Liver (tissue), 9 donors: ENCODE data around the gene ETS1. TPM values are rescaled to one million over a fixed set of nuclear protein-coding genes. Genes with fewer than 3 reads are reported as not detected.

Experiments used
- DNase-seq: peaks from one replicate; pipeline ENCODE4 v3.0.0-alpha.2; 2017; ENCODE audit warnings: low spot score
- H3K27ac ChIP-seq, 2 donors: one replicate each; pipeline ENCODE4 v1.7.0; 2013; ENCODE audit warnings: inconsistent platforms in 2 of 2, low read length in 2 of 2, control low read depth in 1 of 2, low read depth in 1 of 2, mild to moderate bottlenecking in 1 of 2
- H3K27me3 ChIP-seq, 4 donors: one replicate each; pipeline versions ENCODE4 v1.6.1 to v1.7.0; 2013; ENCODE audit warnings: low read length in 3 of 4, inconsistent platforms in 1 of 4, mild to moderate bottlenecking in 1 of 4, moderate library complexity in 1 of 4; ENCODE audit not compliant: control insufficient read depth in 4 of 4, insufficient read depth in 4 of 4
- H3K36me3 ChIP-seq, 4 donors: one replicate each; pipeline versions ENCODE4 v1.6.1 to v1.7.0; 2013; ENCODE audit warnings: low read length in 3 of 4, mild to moderate bottlenecking in 3 of 4, low read depth in 1 of 4, moderate library complexity in 1 of 4; ENCODE audit not compliant: control insufficient read depth in 4 of 4, insufficient read depth in 3 of 4
- H3K4me1 ChIP-seq, 4 donors: one replicate each; pipeline versions ENCODE4 v1.6.1 to v1.7.0; 2013; ENCODE audit warnings: low read length in 3 of 4, mild to moderate bottlenecking in 3 of 4, moderate library complexity in 1 of 4; ENCODE audit not compliant: control insufficient read depth in 4 of 4, insufficient read depth in 4 of 4
- H3K4me3 ChIP-seq, 3 donors: one replicate each; pipeline versions ENCODE4 v1.6.1 to v1.7.0; 2013; ENCODE audit warnings: low read length in 3 of 3, control low read depth in 1 of 3, low read depth in 1 of 3, mild to moderate bottlenecking in 1 of 3
- H3K9ac ChIP-seq, 2 donors: one replicate each; pipeline ENCODE4 v1.7.0; 2013; ENCODE audit warnings: low read length in 2 of 2, mild to moderate bottlenecking in 2 of 2, moderate library complexity in 2 of 2, control low read depth in 1 of 2, low read depth in 1 of 2
- H3K9me3 ChIP-seq, 4 donors: one replicate each; pipeline versions ENCODE4 v1.6.1 to v1.7.0; 2013; ENCODE audit warnings: low read length in 3 of 4; ENCODE audit not compliant: control insufficient read depth in 4 of 4
- ATF3 ChIP-seq: IDR thresholded peaks from 2 replicates; pipeline ENCODE4 v1.6.1; 2016; ENCODE audit warnings: antibody characterized with exemption
- CTCF ChIP-seq: fragments of 150-350 bp; IDR thresholded peaks from 2 replicates; pipeline ENCODE4 v1.5.1; 2017; ENCODE audit warnings: improper control_type of control experiment, low read depth, low read length; ENCODE audit not compliant: missing input control
- EGR1 ChIP-seq, 2 donors: IDR thresholded peaks; 2 replicates each; pipeline ENCODE4 v1.6.1; 2016 to 2018; ENCODE audit warnings: antibody characterized with exemption in 2 of 2, low read depth in 2 of 2
- FOXA1 ChIP-seq: IDR thresholded peaks from 2 replicates; pipeline ENCODE4 v1.6.1; 2016; ENCODE audit warnings: antibody characterized with exemption
- FOXA2 ChIP-seq: IDR thresholded peaks from 2 replicates; pipeline ENCODE4 v1.6.1; 2016; ENCODE audit warnings: antibody characterized with exemption
- GABPA ChIP-seq, 2 donors: IDR thresholded peaks in 1 of 2; conservative IDR thresholded peaks in 1 of 2; 2 replicates each; pipeline ENCODE4 v1.6.1; 2016; ENCODE audit warnings: antibody characterized with exemption in 2 of 2, mild to moderate bottlenecking in 1 of 2, moderate library complexity in 1 of 2
- HNF4G ChIP-seq: IDR thresholded peaks from 2 replicates; pipeline ENCODE4 v1.6.1; 2016; ENCODE audit warnings: antibody characterized with exemption
- NR2F2 ChIP-seq: IDR thresholded peaks from 2 replicates; pipeline ENCODE4 v1.6.1; 2016; ENCODE audit warnings: antibody characterized with exemption
- RAD21 ChIP-seq, 2 donors: IDR thresholded peaks; 2 replicates each; pipeline ENCODE4 v1.6.1; 2016; ENCODE audit warnings: antibody characterized with exemption in 2 of 2, mild to moderate bottlenecking in 2 of 2
- RXRA ChIP-seq, 2 donors: IDR thresholded peaks; 2 replicates each; pipeline ENCODE4 v1.6.1; 2017 to 2018; ENCODE audit warnings: antibody characterized with exemption in 2 of 2, mild to moderate bottlenecking in 1 of 2
- SP1 ChIP-seq: IDR thresholded peaks from 2 replicates; pipeline ENCODE4 v1.6.1; 2018; ENCODE audit warnings: antibody characterized with exemption, mild to moderate bottlenecking
- YY1 ChIP-seq: IDR thresholded peaks from 2 replicates; pipeline ENCODE4 v1.6.1; 2016; ENCODE audit warnings: antibody characterized with exemption, mild to moderate bottlenecking
- WGBS: extraction: QIAGEN DNeasy Blood & Tissue Kit; methylation state at CpG from one replicate; pipeline ENCODE4 v1.1.7; 2013; 5-methylcytosine and 5-hydroxymethylcytosine counted together
- polyA plus RNA-seq, 2 donors: library from polyadenylated mRNA; stranded (reverse) in 1 of 2; unstranded in 1 of 2; fragments of 200-250 nt in 1 of 2; fragments of >200 nt in 1 of 2; fragmentation: Nextera tagmentation in 1 of 2; extraction: Ambion mirVana in 1 of 2; gene quantifications; one replicate each; pipeline versions ENCODE4 v1.2.1 to v1.2.3, GENCODE V29; 2013 to 2015
- total RNA-seq, 2 donors: library from RNA; depleted of rRNA; stranded (reverse); fragments of >200 nt; gene quantifications; one replicate each; pipeline ENCODE4 v1.2.3, GENCODE V29; 2014
- TF ChIP-seq, protein P1 (sequence below): IDR thresholded peaks from 2 replicates; pipeline ENCODE4 v1.6.1; 2016; ENCODE audit warnings: antibody characterized with exemption
- TF ChIP-seq, protein P2 (sequence below): IDR thresholded peaks from 2 replicates; pipeline ENCODE4 v1.6.1; 2016; ENCODE audit warnings: antibody characterized with exemption, mild to moderate bottlenecking
- donor health status: healthy.
- donor health status: healthy.
- donor health status: healthy.
- donor health status: healthy.
- donor health status: healthy.

The ETS1 gene
- total and polyA plus RNA-seq, 4 donors, result 4.8 to 30.0 (median 20.3) TPM

GRCh38 chr11:128515826-128516778, 71.3 kb downstream of the ETS1 start:
- peak overlapping the region; percentile 6 to 58 for H3K9ac ChIP-seq
- peak overlapping the region; percentile 4 to 64 for H3K27ac ChIP-seq
- 62% methylated on average over 10 of the region's 10 CpGs for WGBS
- DNase-seq, result no peak
- no peaks in the 10 kb centered on the region for H3K36me3 ChIP-seq
- no peak for TF ChIP-seq FOXA2
- TF ChIP-seq YY1, result no peak
- TF ChIP-seq EGR1 (IDR thresholded peaks at IDR 0.05; ENCODE audit: low read depth in 2 of 2), result no peak
- peak; percentile 39 for TF ChIP-seq NR2F2
- TF ChIP-seq RXRA (IDR thresholded peaks at IDR 0.05), result no peak
- TF ChIP-seq, protein P1, sequence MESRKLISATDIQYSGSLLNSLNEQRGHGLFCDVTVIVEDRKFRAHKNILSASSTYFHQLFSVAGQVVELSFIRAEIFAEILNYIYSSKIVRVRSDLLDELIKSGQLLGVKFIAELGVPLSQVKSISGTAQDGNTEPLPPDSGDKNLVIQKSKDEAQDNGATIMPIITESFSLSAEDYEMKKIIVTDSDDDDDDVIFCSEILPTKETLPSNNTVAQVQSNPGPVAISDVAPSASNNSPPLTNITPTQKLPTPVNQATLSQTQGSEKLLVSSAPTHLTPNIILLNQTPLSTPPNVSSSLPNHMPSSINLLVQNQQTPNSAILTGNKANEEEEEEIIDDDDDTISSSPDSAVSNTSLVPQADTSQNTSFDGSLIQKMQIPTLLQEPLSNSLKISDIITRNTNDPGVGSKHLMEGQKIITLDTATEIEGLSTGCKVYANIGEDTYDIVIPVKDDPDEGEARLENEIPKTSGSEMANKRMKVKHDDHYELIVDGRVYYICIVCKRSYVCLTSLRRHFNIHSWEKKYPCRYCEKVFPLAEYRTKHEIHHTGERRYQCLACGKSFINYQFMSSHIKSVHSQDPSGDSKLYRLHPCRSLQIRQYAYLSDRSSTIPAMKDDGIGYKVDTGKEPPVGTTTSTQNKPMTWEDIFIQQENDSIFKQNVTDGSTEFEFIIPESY, result no peak
- H3K27me3 ChIP-seq, result no peaks in the 10 kb centered on the region
- no peaks in the 10 kb centered on the region for H3K9me3 ChIP-seq
- peak overlapping the region in 1 of 3 donors; percentile 9 for H3K4me3 ChIP-seq
- H3K4me1 ChIP-seq, result no peaks in the 10 kb centered on the region

DNA sequence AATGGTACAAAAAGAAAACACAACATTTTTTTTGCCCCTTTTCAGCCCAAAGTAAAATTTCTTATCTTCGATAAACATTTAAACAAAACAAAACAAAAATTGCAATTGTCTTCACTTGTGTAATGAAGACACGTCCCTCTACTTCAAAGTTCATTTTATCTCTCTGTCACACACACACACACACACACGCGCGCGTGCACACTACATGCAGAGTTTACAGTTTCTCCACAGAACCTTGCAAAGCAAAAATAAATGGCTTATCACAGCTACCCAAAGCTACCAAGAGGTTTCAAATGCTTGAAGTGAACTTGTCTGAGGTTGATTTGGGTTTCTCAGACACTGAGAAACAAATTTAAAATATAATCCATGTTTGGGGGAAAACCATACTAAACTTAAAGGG, 72.3 kb downstream of the ETS1 start:
- H3K27ac ChIP-seq, result peak overlapping the region; percentile 19 to 21
- no peaks in the 10 kb centered on the region for H3K27me3 ChIP-seq
- H3K9ac ChIP-seq, result no peak overlapping the region
- no peaks in the 10 kb centered on the region for H3K36me3 ChIP-seq
- H3K9me3 ChIP-seq, result no peaks in the 10 kb centered on the region
- DNase-seq, result no peak
- H3K4me3 ChIP-seq, result no peak overlapping the region
- 60% methylated on average over 6 of the region's 6 CpGs for WGBS
- H3K4me1 ChIP-seq, result no peaks in the 10 kb centered on the region
- TF ChIP-seq, protein P1, result no peak
- TF ChIP-seq EGR1 (IDR thresholded peaks at IDR 0.05; ENCODE audit: low read depth in 2 of 2) (no peak), GABPA (IDR thresholded peaks at IDR 0.05 in 1 of 2, conservative IDR thresholded peaks at IDR 0.05 in 1 of 2) (no peak), RXRA (IDR thresholded peaks at IDR 0.05) (no peak), FOXA1 (no peak)

DNA sequence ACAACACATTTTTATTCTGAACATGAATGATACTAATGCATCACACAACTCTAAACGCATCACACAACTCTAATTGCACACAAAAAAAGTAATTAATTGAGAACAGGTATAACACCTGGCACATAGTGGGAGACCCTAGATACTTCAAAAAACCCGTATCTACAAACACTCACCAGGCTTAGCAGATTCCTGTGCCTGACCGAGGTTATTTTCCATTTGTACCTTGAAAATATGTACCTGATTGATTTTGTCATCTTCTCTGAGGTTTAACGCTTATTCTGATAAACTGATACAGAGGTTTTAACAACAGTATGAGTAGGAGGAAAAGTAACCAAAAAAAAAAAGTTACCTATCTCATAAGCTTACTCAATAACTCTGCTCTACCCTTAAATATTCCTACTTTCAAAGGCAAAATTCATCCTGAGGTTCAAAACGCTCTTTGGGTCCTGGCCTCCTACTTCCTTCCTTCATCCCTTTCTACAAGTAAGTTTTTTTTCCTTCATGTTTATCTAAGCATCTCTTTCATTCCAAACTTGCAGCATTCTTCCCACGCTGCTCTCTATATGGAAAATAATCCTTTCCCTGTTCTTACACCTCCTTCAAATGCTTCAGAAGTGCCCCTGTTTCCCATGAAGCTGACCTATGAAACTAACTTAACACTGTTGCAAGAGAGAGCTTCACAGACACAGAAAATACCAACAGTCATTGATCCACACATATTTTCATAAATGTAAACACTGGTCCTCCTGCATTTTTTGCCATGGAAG, 73.3 kb downstream of the ETS1 start:
- no peak overlapping the region for H3K4me3 ChIP-seq
- TF ChIP-seq, protein P2, sequence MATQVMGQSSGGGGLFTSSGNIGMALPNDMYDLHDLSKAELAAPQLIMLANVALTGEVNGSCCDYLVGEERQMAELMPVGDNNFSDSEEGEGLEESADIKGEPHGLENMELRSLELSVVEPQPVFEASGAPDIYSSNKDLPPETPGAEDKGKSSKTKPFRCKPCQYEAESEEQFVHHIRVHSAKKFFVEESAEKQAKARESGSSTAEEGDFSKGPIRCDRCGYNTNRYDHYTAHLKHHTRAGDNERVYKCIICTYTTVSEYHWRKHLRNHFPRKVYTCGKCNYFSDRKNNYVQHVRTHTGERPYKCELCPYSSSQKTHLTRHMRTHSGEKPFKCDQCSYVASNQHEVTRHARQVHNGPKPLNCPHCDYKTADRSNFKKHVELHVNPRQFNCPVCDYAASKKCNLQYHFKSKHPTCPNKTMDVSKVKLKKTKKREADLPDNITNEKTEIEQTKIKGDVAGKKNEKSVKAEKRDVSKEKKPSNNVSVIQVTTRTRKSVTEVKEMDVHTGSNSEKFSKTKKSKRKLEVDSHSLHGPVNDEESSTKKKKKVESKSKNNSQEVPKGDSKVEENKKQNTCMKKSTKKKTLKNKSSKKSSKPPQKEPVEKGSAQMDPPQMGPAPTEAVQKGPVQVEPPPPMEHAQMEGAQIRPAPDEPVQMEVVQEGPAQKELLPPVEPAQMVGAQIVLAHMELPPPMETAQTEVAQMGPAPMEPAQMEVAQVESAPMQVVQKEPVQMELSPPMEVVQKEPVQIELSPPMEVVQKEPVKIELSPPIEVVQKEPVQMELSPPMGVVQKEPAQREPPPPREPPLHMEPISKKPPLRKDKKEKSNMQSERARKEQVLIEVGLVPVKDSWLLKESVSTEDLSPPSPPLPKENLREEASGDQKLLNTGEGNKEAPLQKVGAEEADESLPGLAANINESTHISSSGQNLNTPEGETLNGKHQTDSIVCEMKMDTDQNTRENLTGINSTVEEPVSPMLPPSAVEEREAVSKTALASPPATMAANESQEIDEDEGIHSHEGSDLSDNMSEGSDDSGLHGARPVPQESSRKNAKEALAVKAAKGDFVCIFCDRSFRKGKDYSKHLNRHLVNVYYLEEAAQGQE, result no peak
- no peak for TF ChIP-seq FOXA2
- no peak for TF ChIP-seq RXRA (IDR thresholded peaks at IDR 0.05)
- no peak for TF ChIP-seq HNF4G
- no peak for TF ChIP-seq SP1
- TF ChIP-seq ATF3, result no peak
- no peak for TF ChIP-seq FOXA1
- TF ChIP-seq NR2F2, result no peak
- no peak for TF ChIP-seq RAD21 (IDR thresholded peaks at IDR 0.05)
- no peak for TF ChIP-seq CTCF
- TF ChIP-seq GABPA (IDR thresholded peaks at IDR 0.05 in 1 of 2, conservative IDR thresholded peaks at IDR 0.05 in 1 of 2), result no peak

More for the DNA sequence above, 73.3 kb downstream of the ETS1 start:
- no peak for DNase-seq
- no peaks in the 10 kb centered on the region for H3K36me3 ChIP-seq
- H3K9me3 ChIP-seq, result no peaks in the 10 kb centered on the region
- WGBS, result 74% methylated on average over 6 of the region's 6 CpGs
- H3K9ac ChIP-seq, result no peak overlapping the region
- no peaks in the 10 kb centered on the region for H3K4me1 ChIP-seq
- H3K27ac ChIP-seq, result peak overlapping the region in 1 of 2 donors; percentile 19
- no peaks in the 10 kb centered on the region for H3K27me3 ChIP-seq
